GM19467 (cell line): Measurements from ENCODE around the gene UROC1.

Experiments
- ATAC-seq: cut with Tn5 transposase; IDR thresholded peaks from one replicate; pipeline ENCODE4 v1.9.1; 2021; ENCODE audit warnings: mild to moderate bottlenecking, moderate library complexity; ENCODE audit not compliant: unreplicated experiment

The UROC1 gene

GRCh38 chr3:126517986-126518778 is 609 bp upstream of the UROC1 start:
- ATAC-seq, result no peak

GRCh38 chr3:126516936-126517290 is 660 bp downstream of the UROC1 start:
- ATAC-seq, result no peak

GRCh38 chr3:126516152-126516935 is 1.2 kb downstream of the UROC1 start:
- no peak for ATAC-seq

- no peak for ATAC-seq
Observed at GRCh38 chr3:126515066-126515706, 2.4 kb downstream of the UROC1 start.

- no peak for ATAC-seq
Observed at GRCh38 chr3:126514161-126514560, 3.4 kb downstream of the UROC1 start.

- no peak for ATAC-seq
Observed at GRCh38 chr3:126512916-126513650, 4.5 kb downstream of the UROC1 start.

GRCh38 chr3:126512026-126512425 is 5.5 kb downstream of the UROC1 start:
- ATAC-seq, result no peak

- ATAC-seq, result no peak
Observed at GRCh38 chr3:126511291-126511690, 6.3 kb downstream of the UROC1 start.

GRCh38 chr3:126510308-126510910 is 7.2 kb downstream of the UROC1 start:
- no peak for ATAC-seq

- ATAC-seq, result no peak
Observed at GRCh38 chr3:126509597-126510307, 7.8 kb downstream of the UROC1 start.

- ATAC-seq, result no peak
Observed at GRCh38 chr3:126508564-126508964, 9.0 kb downstream of the UROC1 start.

- no peak for ATAC-seq
Observed at GRCh38 chr3:126507886-126508285, 9.7 kb downstream of the UROC1 start.

GRCh38 chr3:126503701-126504100 is 13.9 kb downstream of the UROC1 start:
- no peak for ATAC-seq

- ATAC-seq, result no peak
Observed at GRCh38 chr3:126502656-126503055, 14.9 kb downstream of the UROC1 start.

- ATAC-seq, result no peak
Observed at GRCh38 chr3:126501736-126502135, 15.8 kb downstream of the UROC1 start.

GRCh38 chr3:126501054-126501453 is 16.5 kb downstream of the UROC1 start:
- no peak for ATAC-seq

- no peak for ATAC-seq
Observed at GRCh38 chr3:126500016-126500415, 17.6 kb downstream of the UROC1 start.

GRCh38 chr3:126499401-126499800 is 18.2 kb downstream of the UROC1 start:
- ATAC-seq, result no peak

GRCh38 chr3:126498929-126499328 is 18.6 kb downstream of the UROC1 start:
- no peak for ATAC-seq

- no peak for ATAC-seq
Observed at GRCh38 chr3:126498461-126498860, 19.1 kb downstream of the UROC1 start.
